ENCODE measurements around the gene NVL. TPM values are rescaled to one million over a fixed set of nuclear protein-coding genes. Genes with fewer than 3 reads are reported as not detected.

The NVL gene
- total RNA-seq: 9.9 and 10.6 TPM in 2 replicates

GRCh38 chr1:224329842-224330753 lies at the start of gene NVL:
TSS of gene NVL (minus strand) at chr1:224330172. CDS start at chr1:224330127, 45 bp downstream.

GRCh38 chr1:224356685-224357625 lies 27.0 kb upstream of the NVL start, which contains the start of gene CNIH4:
TSS of gene CNIH4 (plus strand) at chr1:224356879. CDS start at chr1:224356925, 46 bp downstream.

GRCh38 chr1:224182866-224183590 lies 146.9 kb downstream of the NVL start, which contains the start of gene DEGS1:
TSS of gene DEGS1 (plus strand) at chr1:224183240. CDS start at chr1:224183337, 97 bp downstream.

Other genes starting within 250 kb of the NVL start
- 10.5 and 16.5 TPM in 2 replicates for gene FBXO28, start 216.1 kb downstream of the NVL start, total RNA-seq
- gene DEGS1, start 146.9 kb downstream of the NVL start, total RNA-seq: 90.2 and 124 TPM in 2 replicates
- gene CNIH4, start 26.7 kb upstream of the NVL start, total RNA-seq: 33.4 and 46.2 TPM in 2 replicates
- 30.5 and 36.9 TPM in 2 replicates for gene WDR26, start 104.6 kb upstream of the NVL start, total RNA-seq

All from pericardium fibroblast (primary cell).